Measurements from ENCODE around the gene SRF.
A peak's percentile ranks its signal among the peaks of the same experiment; 100 is the strongest.
"Not testable (repeated sequence)": the region's sequence is repeated elsewhere in the genome, so short reads cannot be mapped to it uniquely, and the experiment has no call there.

The SRF gene

GRCh38 chr6:43170931-43171706 is at the start of gene SRF:
Gene SRF (plus strand): TSS chr6:43171269. CDS start chr6:43171657, 388 bp downstream.
- DNase-seq = peak; percentile 98

GRCh38 chr6:43122146-43122545 is 48.9 kb upstream of the SRF start:
- no peak for DNase-seq

- DNase-seq = no peak
Measured at GRCh38 chr6:43123461-43124314, 47.4 kb upstream of the SRF start.

GRCh38 chr6:43124481-43124880 is 46.6 kb upstream of the SRF start:
- no peak for DNase-seq

- no peak for DNase-seq
Measured at GRCh38 chr6:43125119-43125518, 46.0 kb upstream of the SRF start.

GRCh38 chr6:43125555-43125954 is 45.5 kb upstream of the SRF start:
- no peak for DNase-seq

GRCh38 chr6:43127180-43127579 is 43.9 kb upstream of the SRF start:
- no peak for DNase-seq

- no peak for DNase-seq
Measured at GRCh38 chr6:43127877-43128276, 43.2 kb upstream of the SRF start.

GRCh38 chr6:43128926-43129325 is 42.1 kb upstream of the SRF start:
- no peak for DNase-seq

- peak; percentile 15 for DNase-seq
Measured at GRCh38 chr6:43129434-43130194, 41.5 kb upstream of the SRF start.

GRCh38 chr6:43130429-43130828 is 40.6 kb upstream of the SRF start:
- no peak for DNase-seq

GRCh38 chr6:43131379-43131778 is 39.7 kb upstream of the SRF start:
- DNase-seq = not testable (repeated sequence)

GRCh38 chr6:43138267-43138666 is 32.8 kb upstream of the SRF start:
- DNase-seq = no peak

- not testable (repeated sequence) for DNase-seq
Measured at GRCh38 chr6:43139973-43140372, 31.1 kb upstream of the SRF start.

- no peak for DNase-seq
Measured at GRCh38 chr6:43141644-43142043, 29.4 kb upstream of the SRF start.

GRCh38 chr6:43142101-43142500 is 29.0 kb upstream of the SRF start:
- no peak for DNase-seq

GRCh38 chr6:43143235-43144128 is 27.6 kb upstream of the SRF start:
- DNase-seq = peak; percentile 74

GRCh38 chr6:43144879-43145278 is 26.2 kb upstream of the SRF start:
- no peak for DNase-seq

- DNase-seq = no peak
Measured at GRCh38 chr6:43146261-43146660, 24.8 kb upstream of the SRF start.

- no peak for DNase-seq
Measured at GRCh38 chr6:43146709-43147688, 24.1 kb upstream of the SRF start.

Data from stimulated activated CD4-positive, alpha-beta T cell treated with anti-CD3 and anti-CD28 coated beads, Interleukin-4, amount 100 ng/mL, for 1 hour (primary cell).